ENCODE results near the gene GH2. TPM values are rescaled to one million over a fixed set of nuclear protein-coding genes. Genes with fewer than 3 reads are reported as not detected.
"Not testable (repeated sequence)": the region's sequence is repeated elsewhere in the genome, so short reads cannot be mapped to it uniquely, and the experiment has no call there.

Gene GH2
- total RNA-seq, 1 donor from 2014 or later = not detected

DNA sequence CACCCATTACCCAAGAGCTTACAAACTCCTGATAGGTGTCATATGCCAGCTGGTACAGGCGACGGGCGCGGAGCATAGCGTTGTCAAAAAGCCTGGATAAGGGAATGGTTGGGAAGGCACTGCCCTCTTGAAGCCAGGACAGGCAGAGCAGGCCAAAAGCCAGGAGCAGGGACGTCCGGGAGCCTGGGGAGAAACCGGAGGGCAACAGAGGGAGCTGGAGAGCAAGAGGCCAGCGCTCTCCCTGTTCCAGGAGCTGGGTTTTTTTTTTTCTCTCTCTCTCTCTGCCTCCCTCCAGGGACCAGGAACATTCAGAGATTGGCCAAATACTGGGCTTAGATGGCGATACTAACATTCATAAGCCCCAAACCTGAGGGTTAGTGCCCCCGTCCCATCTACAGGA, 407 bp downstream of the GH2 start:
- ATAC-seq = peak; percentile 80
- DNase-seq = peak; percentile 58
- intact Hi-C loops (cut with micrococcal nuclease) = not testable (repeated sequence)

DNA sequence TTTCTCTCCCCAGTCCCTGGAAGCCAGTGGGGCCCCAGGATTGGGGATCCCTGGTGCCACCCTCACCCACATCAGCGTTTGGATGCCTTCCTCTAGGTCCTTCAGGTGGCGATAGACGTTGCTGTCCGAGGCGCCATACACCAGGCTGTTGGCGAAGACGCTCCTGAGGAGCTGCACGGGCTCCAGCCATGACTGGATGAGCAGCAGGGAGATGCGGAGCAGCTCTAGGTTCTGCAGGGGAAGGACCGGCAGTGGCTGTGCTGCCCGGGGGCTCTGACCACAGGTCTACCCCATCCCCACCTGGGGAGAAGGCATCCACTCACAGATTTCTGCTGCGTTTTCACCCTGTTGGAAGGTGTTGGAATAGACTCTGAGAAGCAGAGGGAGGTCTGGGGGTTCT, 1.0 kb downstream of the GH2 start:
- ATAC-seq = no peak
- DNase-seq = no peak
- intact Hi-C loops (cut with micrococcal nuclease) = no loop called here

DNA sequence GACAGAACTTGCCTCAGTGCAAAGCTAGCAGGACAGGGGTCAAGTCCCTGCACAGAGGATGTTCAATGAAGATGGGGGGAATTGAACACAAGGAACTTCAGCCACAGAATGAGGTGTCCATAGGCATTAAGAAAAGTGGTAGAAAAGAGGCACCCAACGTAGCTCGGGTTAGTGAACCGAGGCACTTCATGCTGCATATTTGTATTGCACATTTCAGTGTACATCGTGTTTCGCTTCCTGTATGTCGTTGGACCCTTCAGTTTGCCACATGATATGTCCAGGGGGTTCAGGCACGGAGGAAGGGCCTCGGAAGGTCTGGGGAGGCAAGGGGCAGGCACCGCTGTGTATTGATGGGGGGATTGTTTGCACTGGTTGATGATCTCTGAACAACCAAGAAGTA, 3.3 kb downstream of the GH2 start:
- intact Hi-C loops (cut with micrococcal nuclease); ATAC-seq; DNase-seq: not testable (repeated sequence)

DNA sequence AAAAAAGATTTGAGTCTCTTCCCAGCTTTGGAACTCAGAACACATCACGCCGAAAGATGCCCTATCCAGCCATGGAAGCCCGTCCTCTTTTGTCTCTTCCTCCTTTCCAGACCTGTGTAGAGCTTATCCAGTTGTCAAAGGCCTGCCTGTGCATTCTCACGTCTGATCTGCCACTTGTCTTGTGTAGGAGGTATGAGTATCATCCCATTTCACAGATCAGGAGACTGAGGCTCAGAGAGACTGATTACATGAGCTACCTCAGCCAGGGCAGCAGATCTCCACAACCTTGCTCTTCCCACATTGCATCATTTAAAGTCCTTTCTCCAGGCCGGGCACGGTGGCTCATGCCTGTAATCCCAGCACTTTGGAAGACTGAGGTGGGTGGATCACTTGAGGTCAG, 7.1 kb downstream of the GH2 start:
- not testable (repeated sequence) for DNase-seq

DNA sequence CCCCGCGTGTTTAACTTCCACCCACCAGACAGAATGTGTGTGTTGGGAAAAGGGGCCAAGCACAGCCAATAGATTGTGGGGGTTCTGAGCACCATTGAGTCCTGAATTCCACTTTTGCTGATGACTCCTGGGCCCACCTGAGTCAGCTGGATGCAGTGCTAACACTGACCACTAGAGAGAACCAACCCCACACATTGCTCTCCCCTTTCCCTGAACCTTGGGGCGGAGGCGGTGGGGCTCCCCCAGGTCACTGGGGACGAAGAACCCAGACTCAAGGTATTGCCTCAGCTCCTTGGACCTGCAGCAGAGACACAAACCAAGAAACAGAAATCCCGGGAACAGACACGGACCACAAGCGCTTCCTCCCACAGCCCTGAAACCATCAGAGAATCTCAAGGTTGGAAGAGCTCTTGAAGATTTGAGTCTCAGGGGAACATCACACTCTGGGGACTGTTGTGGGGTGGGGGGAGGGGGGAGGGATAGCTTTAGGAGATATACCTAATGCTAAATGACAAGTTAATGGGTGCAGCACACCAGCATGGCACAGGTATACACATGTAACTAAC, 7.6 kb downstream of the GH2 start:
- ATAC-seq; intact Hi-C loops (cut with micrococcal nuclease): not testable (repeated sequence)

More for the DNA sequence above, 7.1 kb downstream of the GH2 start:
- intact Hi-C loops (cut with micrococcal nuclease); ATAC-seq: not testable (repeated sequence)

DNA sequence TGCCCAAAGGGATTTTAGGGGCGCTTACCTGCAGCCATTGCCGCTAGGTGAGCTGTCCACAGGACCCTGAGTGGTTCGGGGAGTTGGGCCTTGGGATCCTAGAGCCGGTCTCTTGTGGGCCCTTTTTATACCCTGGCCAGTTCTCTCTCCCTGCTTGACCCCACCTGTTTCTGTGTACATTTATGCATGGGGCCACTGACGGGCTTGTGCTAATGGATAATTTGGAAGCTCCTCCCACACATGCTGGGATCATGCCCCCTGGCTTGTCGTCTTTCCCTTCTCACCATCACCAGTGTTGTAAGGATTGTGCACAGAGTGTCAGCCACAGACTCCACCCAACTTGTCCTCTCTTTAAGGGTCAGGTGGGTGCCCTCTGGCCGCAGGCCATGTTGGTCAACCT, 8.2 kb downstream of the GH2 start, which contains the start of gene CSH2:
Gene CSH2, minus strand, starts transcription at position 101 of the 400 bp plus-strand sequence. Its CDS starts 63 bp downstream, at position 38.
- ATAC-seq; intact Hi-C loops (cut with micrococcal nuclease): not testable (repeated sequence)

More for the DNA sequence above, 7.6 kb downstream of the GH2 start:
- not testable (repeated sequence) for DNase-seq

DNA sequence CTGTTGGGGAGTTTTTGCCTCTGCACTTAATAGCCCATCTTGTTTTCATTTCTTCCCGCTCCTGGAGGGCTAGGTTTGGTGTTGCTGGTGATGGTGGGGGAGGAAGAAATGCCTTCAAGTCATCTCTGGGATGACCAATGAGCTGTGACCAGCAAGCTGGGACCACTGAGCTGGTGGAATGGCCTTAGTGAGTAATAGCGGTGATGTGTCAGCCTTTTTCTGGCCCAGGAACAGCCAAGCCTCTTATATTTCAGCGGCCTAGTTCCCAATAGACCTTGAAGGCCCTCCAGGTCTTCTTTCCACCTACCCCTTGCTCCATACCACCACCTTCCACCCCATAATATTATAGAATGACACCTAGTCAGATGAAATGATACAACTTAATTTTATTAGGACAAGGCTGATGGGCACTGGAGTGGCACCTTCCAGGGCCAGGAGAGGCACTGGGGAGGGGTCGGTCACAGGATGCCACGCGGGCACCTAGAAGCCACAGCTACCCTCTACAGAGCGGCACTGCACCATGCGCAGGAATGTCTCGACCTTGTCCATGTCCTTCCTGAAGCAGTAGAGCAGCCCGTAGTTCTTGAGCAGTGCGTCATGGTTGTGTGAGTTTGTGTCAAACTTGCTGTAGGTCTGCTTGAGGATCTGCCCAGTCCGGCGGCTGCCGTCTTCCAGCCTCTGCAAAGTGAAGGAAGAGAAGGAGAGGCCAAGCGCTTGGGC, 9.9 kb downstream of the GH2 start:
- ATAC-seq; intact Hi-C loops (cut with micrococcal nuclease); DNase-seq: not testable (repeated sequence)

More for the DNA sequence above, 8.2 kb downstream of the GH2 start, which contains the start of gene CSH2:
- not testable (repeated sequence) for DNase-seq

DNA sequence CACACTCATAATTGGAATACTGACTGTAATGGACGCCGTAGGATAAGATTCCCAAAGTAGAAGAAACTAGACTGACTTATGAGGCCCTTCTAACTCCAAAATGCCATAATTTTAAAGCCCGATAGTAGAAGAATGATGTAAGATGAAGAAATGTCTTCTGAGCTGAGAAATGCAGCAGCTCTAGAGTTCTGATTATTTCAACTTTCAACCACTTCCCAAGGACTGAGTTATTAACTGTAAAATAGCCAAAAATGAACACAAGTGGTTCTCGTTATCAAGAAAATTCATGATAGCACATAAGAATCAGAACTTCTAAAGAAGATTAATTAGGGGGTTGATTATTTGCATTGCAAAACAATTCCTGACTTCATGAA, 11.5 kb downstream of the GH2 start:
- DNase-seq; ATAC-seq; intact Hi-C loops (cut with micrococcal nuclease): not testable (repeated sequence)

DNA sequence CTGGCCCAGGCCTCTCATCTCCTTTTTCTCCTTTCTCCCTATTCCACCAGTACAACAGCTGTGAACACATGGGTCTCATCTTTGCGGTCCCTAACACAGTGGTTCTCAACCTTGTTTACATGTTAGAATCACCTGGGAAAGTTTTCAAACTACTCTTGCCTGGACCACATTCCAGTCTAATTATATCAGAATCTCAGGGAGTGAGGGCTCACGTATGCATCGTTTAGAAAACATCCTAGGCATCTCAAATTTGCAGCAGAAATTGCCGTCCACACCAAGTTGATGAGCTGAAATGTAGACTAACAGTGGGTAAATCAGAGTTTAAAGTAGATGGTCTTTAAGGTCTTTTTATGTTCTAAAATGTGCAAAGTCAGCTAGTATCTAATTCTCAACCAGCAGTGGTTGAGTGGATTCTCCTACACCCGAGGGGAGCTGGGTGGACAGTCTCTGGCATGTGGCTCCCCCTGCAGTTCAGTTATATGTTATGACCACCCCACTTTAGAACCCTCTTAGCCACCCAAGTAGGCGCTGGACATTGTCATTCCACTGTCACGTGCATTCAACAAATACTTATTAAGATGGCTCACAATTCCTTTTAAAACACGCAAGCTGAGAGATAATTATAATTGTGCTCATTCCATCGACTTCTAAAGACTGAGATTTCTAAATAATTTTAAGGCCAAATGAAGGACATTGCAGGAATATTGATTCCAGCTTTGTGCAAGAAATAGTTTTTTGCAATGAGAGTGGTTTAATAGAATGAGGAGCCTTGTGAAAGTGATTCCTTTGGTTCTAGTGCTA, 12.1 kb downstream of the GH2 start:
- DNase-seq; ATAC-seq; intact Hi-C loops (cut with micrococcal nuclease): not testable (repeated sequence)

DNA sequence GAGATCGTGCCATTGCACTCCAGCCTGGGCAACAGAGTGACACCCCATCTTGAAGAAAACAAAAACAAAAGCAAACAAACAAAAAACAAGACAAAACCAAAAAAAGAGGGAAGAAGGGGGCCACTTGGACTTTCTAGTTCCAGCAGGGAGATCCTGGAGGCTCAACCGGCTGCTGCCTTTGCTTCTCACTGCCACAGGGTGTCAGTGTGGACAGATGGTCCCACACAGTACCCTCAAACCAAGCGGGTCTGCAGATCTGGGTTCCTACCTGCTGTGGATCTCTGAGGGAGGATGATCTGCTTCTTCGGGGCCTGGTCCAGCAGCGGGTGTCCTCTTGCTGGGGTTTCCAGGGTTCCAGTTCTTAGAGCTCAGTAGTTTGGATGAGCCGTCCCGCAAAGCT, 15.1 kb downstream of the GH2 start:
- DNase-seq; intact Hi-C loops (cut with micrococcal nuclease): not testable (repeated sequence)
- peak; percentile 36 for ATAC-seq

DNA sequence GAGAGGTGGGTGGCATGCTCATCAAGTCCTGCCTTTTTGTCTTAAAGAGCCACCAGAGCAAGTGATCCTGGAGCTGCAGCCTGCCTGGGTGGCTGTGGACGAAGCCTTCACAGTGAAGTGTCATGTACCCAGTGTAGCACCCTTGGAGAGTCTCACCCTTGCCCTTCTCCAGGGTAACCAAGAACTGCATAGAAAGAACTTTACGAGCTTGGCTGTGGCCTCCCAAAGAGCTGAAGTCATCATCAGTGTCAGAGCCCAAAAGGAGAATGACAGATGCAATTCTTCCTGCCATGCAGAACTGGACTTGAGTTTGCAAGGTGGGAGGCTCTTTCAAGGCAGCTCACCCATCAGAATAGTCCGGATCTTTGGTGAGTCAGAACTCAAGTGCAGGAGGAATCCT, 22.5 kb downstream of the GH2 start:
- ATAC-seq = no peak
- DNase-seq = no peak
- intact Hi-C loops (cut with micrococcal nuclease) = no loop called here

DNA sequence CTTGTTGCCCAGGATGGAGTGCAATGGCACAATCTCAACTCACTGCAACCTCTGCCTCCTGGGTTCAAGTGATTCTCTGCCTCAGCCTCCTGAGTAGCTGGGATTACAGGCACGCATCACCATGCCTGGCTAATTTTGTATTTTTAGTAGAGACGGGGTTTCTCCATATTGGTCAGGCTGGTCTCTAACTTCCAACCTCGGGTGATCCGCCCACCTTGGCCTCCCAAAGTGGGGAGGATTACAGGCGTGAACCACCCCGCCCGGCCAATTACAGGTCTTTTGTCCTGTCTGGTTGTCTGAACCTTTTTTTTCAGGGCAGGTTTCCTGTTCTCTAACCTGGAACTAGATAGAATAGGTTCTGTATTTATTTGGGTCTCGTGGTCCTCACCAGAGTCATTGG, 25.3 kb downstream of the GH2 start:
- DNase-seq; intact Hi-C loops (cut with micrococcal nuclease); ATAC-seq: not testable (repeated sequence)

DNA sequence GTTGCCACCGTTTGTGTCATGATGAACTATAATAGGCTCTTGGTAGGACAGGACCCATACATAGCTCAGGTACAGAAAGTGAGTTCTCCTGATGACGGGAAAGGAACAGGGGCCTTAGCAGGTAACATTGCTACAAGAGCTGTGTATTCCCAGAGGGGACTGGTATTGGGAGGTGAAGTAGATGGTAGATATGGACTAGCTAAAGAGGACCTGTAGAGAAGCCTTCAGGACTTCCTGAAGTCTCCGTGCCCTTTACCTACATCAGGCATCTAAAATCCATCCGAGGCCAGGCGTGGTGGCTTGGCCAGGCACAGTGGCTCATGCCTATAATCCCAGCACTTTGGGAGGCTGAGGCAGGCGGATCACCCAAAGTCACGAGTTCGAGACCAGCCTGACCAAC, 26.6 kb downstream of the GH2 start:
- intact Hi-C loops (cut with micrococcal nuclease) = no loop called here
- DNase-seq (no peak), ATAC-seq (no peak)

DNA sequence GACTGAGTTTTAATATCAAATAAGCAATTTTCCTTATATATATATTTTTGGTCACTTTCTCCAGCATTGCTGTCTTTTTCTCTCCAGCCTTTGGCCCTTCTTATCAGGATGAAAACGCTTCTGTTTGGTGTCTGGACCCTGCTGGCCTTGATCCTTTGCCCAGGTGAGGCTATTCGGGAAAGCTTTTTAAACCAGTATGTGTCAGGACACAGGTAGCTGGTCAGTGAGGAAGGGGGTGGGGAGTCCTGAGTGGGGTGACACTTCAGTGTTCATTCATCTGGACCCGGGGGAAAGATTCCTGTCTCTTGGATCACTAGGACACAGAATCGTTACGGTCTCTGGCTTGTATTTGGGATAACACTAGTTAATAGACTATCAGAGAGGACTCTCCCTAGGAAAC, 27.0 kb downstream of the GH2 start:
- DNase-seq = no peak
- ATAC-seq = no peak
- intact Hi-C loops (cut with micrococcal nuclease) = no loop called here

DNA sequence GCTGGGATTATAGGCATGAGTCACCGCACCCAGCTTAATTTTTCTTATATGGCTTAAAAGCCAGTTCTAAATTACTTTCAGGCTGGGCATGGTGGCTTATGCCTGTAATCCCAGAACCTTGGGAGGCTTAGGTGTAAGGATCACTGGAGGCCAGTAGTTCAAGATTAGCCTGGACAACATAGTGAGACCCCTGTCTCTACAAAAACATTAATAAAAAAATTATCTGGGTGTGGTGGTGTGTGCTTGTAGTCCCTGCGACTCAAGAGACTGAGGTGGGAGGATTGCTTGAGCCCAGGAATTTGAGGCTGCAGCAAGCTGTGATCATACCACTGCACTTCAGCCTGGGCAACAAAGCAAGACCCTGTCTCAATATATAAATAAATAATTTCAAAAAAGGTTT, 28.5 kb downstream of the GH2 start:
- intact Hi-C loops (cut with micrococcal nuclease) = no loop called here
- DNase-seq (no peak), ATAC-seq (no peak)

DNA sequence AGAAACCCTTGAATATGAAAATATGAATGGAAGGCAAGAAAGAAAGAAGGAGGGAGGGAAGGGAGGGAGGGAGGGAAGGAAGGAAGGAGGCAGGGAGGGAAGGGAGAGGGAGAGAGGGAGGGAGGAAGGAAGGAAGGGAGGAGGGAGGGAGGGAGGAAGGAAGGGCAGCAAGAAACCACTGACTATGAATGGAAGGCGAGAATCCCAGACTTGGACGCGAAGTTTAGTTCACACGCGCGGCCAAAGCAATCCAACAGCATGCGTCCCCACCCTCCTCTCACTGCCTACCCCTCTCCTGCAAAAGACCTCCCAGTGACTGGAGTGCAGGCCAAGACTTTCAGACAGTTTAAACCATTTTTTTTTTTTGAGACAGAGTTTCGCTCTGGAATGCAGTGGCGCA, 31.3 kb downstream of the GH2 start:
- ATAC-seq = no peak
- intact Hi-C loops (cut with micrococcal nuclease) = no loop called here

DNA sequence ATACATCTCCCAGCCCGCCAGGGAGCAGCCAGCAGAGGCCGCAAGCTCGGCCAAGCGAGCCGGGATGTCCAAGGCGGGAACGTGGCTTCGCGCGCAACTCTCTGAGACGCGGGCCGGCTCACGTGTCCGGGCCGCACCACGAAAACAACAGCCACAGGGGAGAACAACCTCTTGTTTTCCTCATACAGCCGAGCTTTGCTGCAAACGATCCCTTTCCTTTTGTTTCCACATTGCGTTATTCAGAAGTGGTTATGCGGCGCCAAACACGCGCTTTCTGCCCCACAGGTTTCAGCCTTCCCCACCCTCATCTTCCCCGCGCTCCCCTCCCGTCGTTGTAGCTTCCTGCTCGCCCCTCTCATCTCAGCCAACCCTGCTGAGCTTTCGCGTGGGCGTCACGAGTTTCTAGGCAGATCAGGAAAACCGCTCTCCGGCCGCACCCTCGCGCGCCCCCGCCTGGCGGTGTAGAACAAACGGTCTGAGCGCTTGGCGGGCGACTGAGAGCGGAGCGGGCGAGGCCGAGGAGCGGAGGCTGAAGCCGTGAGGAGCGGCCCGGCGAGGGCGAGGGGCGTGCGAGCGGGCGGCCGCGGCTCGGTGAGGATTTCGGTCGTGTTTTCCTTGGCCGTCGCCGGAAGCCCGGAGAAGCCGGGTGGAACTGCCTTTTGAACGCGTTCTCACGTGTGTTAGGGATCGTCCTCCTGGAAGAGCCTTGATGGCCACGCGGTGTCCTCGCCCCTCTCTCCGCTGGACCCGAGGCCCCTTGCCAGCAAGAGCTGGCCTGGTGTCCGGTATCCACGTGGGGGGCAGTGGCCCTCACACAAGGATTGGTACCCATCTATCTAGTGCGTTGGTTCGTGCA, 32.7 kb downstream of the GH2 start:
- DNase-seq (peak; percentile 94), ATAC-seq (peak; percentile 94)
- intact Hi-C loops (cut with micrococcal nuclease) = no loop called here

More for the DNA sequence above, 31.3 kb downstream of the GH2 start:
- DNase-seq = no peak

DNA sequence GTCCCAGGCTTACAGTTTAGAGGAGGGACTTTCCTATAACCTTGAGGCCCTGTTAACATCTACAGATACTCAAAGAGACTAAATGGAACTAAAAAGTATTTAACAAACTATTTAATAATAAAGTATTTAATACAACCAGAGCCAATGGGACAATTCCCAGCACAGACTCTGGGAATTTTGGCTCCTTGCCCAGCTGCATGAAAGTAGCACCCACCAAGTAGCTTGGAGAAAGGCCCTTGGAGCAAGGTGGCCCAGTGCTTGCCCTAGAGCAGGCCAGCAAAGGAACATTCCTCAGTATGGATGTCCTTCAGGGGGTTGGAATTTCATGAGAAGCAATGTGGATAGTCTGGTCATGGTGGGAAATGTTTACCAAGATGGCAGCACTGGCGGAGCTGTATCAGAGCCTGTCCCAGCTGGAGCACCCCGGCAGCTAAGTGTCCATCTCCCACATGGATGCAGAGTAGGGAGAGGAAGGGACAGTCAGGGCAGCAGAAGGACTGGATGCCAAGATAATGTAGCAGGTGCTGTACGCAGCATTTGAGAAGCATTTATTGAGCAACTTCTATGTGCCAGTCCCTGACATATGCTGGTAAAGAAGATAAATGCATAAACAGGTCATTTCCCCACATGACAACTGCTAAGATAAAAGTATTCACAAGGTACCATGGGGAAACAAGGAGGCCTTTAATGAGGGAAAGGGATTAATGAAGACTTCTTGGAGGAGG, 34.1 kb downstream of the GH2 start:
- ATAC-seq = no peak
- intact Hi-C loops (cut with micrococcal nuclease) = no loop called here
- no peak for DNase-seq

All from left ventricle myocardium superior (tissue), 1 donor.